H9 (cell line): ENCODE data around the gene NR2F1-AS1. TPM values are rescaled to one million over a fixed set of nuclear protein-coding genes. Genes with fewer than 3 reads are reported as not detected.

ENCODE experiments used
- DNase-seq: peaks from one replicate; pipeline ENCODE4 v3.0.0-alpha.2; 2017
- H2AFZ ChIP-seq: one replicate; pipeline ENCODE4 v1.6.1; 2013; ENCODE audit warnings: mild to moderate bottlenecking, low read length, control low read depth, moderate library complexity
- H2AK5ac ChIP-seq: 2 replicates; pipeline ENCODE4 v1.6.1; 2013; ENCODE audit warnings: low read length, control low read depth, mixed read lengths; ENCODE audit not compliant: insufficient read length
- H2BK120ac ChIP-seq: one replicate; pipeline ENCODE4 v1.6.1; 2013; ENCODE audit warnings: low read depth, mild to moderate bottlenecking, low read length, control low read depth, inconsistent platforms; ENCODE audit not compliant: poor library complexity, severe bottlenecking
- H2BK12ac ChIP-seq: 2 replicates; pipeline ENCODE4 v1.6.1; 2013; ENCODE audit warnings: low read length, control low read depth, mixed read lengths, low read depth; ENCODE audit not compliant: insufficient read length
- H2BK15ac ChIP-seq: 2 replicates; pipeline ENCODE4 v1.6.1; 2013; ENCODE audit warnings: low read depth, low read length, control low read depth
- H2BK20ac ChIP-seq: one replicate; pipeline ENCODE4 v1.6.1; 2013; ENCODE audit warnings: low read depth, mild to moderate bottlenecking, low read length, control low read depth, inconsistent platforms; ENCODE audit not compliant: poor library complexity, severe bottlenecking
- H2BK5ac ChIP-seq: 2 replicates; pipeline ENCODE4 v1.6.1; 2013; ENCODE audit warnings: low read length, control low read depth, mixed read lengths; ENCODE audit not compliant: insufficient read length
- H3K14ac ChIP-seq: 2 replicates; pipeline ENCODE4 v1.6.1; 2013; ENCODE audit warnings: low read length, control low read depth; ENCODE audit not compliant: insufficient read depth
- H3K18ac ChIP-seq: 2 replicates; pipeline ENCODE4 v1.6.1; 2013; ENCODE audit warnings: low read depth, mild to moderate bottlenecking, mixed read lengths, low read length, control low read depth; ENCODE audit not compliant: insufficient read length
- H3K23ac ChIP-seq: 2 replicates; pipeline ENCODE4 v1.6.1; 2013; ENCODE audit warnings: low read length, control low read depth, mixed read lengths, low read depth; ENCODE audit not compliant: insufficient read length
- H3K23me2 ChIP-seq: 2 replicates; pipeline ENCODE4 v1.6.1; 2013; ENCODE audit warnings: low read depth, mild to moderate bottlenecking, mixed read lengths, low read length, control low read depth; ENCODE audit not compliant: insufficient read length, poor library complexity, severe bottlenecking
- H3K27ac ChIP-seq: 2 replicates; pipeline ENCODE4 v1.5.1; 2013; ENCODE audit warnings: low read length, control low read depth, mixed read lengths, low read depth; ENCODE audit not compliant: insufficient read length
- H3K27me3 ChIP-seq: 2 replicates; pipeline ENCODE4 v1.6.1; 2013; ENCODE audit warnings: low read length, control low read depth, inconsistent platforms; ENCODE audit not compliant: insufficient read depth
- H3K4ac ChIP-seq: 2 replicates; pipeline ENCODE4 v1.6.1; 2013; ENCODE audit warnings: low read depth, mild to moderate bottlenecking, control low read depth, inconsistent platforms, low read length, moderate library complexity
- H3K4me1 ChIP-seq: 2 replicates; pipeline ENCODE4 v1.6.1; 2013; ENCODE audit warnings: low read length, control low read depth, inconsistent platforms; ENCODE audit not compliant: insufficient read depth
- H3K4me2 ChIP-seq: 2 replicates; pipeline ENCODE4 v1.6.1; 2013; ENCODE audit warnings: low read length, control low read depth, mixed read lengths; ENCODE audit not compliant: insufficient read length, insufficient read depth
- H3K56ac ChIP-seq: 2 replicates; pipeline ENCODE4 v1.6.1; 2013; ENCODE audit warnings: low read depth, mild to moderate bottlenecking, mixed read lengths, low read length, control low read depth; ENCODE audit not compliant: insufficient read length
- H3K79me1 ChIP-seq: 2 replicates; pipeline ENCODE4 v1.6.1; 2013; ENCODE audit warnings: low read depth, mild to moderate bottlenecking, moderate library complexity, low read length, control low read depth, inconsistent platforms; ENCODE audit not compliant: insufficient read depth, poor library complexity, severe bottlenecking
- H3K79me2 ChIP-seq: 2 replicates; pipeline ENCODE4 v1.6.1; 2013; ENCODE audit warnings: low read length, control low read depth, inconsistent platforms; ENCODE audit not compliant: insufficient read depth
- H3K9ac ChIP-seq: 2 replicates; pipeline ENCODE4 v1.6.1; 2013; ENCODE audit warnings: low read length, control low read depth, mixed read lengths; ENCODE audit not compliant: insufficient read length; ENCODE audit errors: extremely low read depth
- H3K9me3 ChIP-seq: one replicate; pipeline ENCODE4 v1.6.1; 2013; ENCODE audit warnings: low read depth, low read length, inconsistent platforms; ENCODE audit not compliant: control insufficient read depth
- H3T11ph ChIP-seq: one replicate; pipeline ENCODE4 v1.6.1; 2013; ENCODE audit warnings: mild to moderate bottlenecking, low read length, control low read depth, inconsistent platforms
- H4K20me1 ChIP-seq: one replicate; pipeline ENCODE4 v1.6.1; 2013; ENCODE audit not compliant: control insufficient read depth, insufficient read length, insufficient read depth
- H4K5ac ChIP-seq: 2 replicates; pipeline ENCODE4 v1.6.1; 2013; ENCODE audit warnings: low read depth, mild to moderate bottlenecking, mixed read lengths, low read length, control low read depth; ENCODE audit not compliant: insufficient read length
- H4K8ac ChIP-seq: replicated peaks from 2 replicates; pipeline ENCODE4 v1.6.1; 2013; ENCODE audit warnings: low read length, control low read depth, mixed read lengths, low read depth; ENCODE audit not compliant: insufficient read length
- H4K91ac ChIP-seq: 2 replicates; pipeline ENCODE4 v1.6.1; 2013; ENCODE audit warnings: low read depth, mild to moderate bottlenecking, moderate library complexity, mixed read lengths, low read length, control low read depth; ENCODE audit not compliant: insufficient read length
- H3K27ac Mint-ChIP-seq, 3 experiments: 2 replicates in 2 of 3; 3 replicates in 1 of 3; pipeline ENCODE4 v1.8.0; 2020 to 2021; ENCODE audit warnings: mixed read lengths in 3 of 3, mild to moderate bottlenecking in 1 of 3, moderate library complexity in 1 of 3
- H3K27me3 Mint-ChIP-seq: 2 replicates; pipeline ENCODE4 v1.8.0; 2021; ENCODE audit warnings: low read depth, mild to moderate bottlenecking, moderate library complexity, mixed read lengths
- H3K36me3 Mint-ChIP-seq, 3 experiments: 2 replicates in 2 of 3; 3 replicates in 1 of 3; pipeline ENCODE4 v1.8.0; 2020 to 2021; ENCODE audit warnings: low read depth in 3 of 3, mixed read lengths in 3 of 3; ENCODE audit not compliant: insufficient read depth in 1 of 3
- H3K4me1 Mint-ChIP-seq, 2 experiments: 2 replicates each; pipeline ENCODE4 v1.8.0; 2020; ENCODE audit warnings: mixed read lengths in 2 of 2
- H3K4me3 Mint-ChIP-seq, 2 experiments: 2 replicates in 1 of 2; 3 replicates in 1 of 2; pipeline ENCODE4 v1.8.0; 2020 to 2021; ENCODE audit warnings: mild to moderate bottlenecking in 2 of 2, mixed read lengths in 2 of 2, moderate library complexity in 1 of 2
- H3K9me3 Mint-ChIP-seq, 2 experiments: 2 replicates in 1 of 2; 3 replicates in 1 of 2; pipeline ENCODE4 v1.8.0; 2020; ENCODE audit warnings: mild to moderate bottlenecking in 2 of 2, mixed read lengths in 2 of 2, moderate library complexity in 1 of 2
- CTCF ChIP-seq: fragments of 200-600 bp; sonication (generic); conservative IDR thresholded peaks from 3 replicates; pipeline ENCODE4 v1.8.0; 2021; ENCODE audit warnings: antibody characterized with exemption, mild to moderate bottlenecking
- whole genome bisulfite sequencing: extraction: QIAGEN DNeasy Blood & Tissue Kit; methylation state at CpG from one replicate; pipeline ENCODE4 v1.1.7; 2013; ENCODE audit warnings: missing lambda C conversion rate, low lambda C conversion rate, mixed read lengths; ENCODE audit not compliant: insufficient read length; ENCODE audit errors: extremely low coverage; 5-methylcytosine and 5-hydroxymethylcytosine counted together
- total RNA-seq: library from RNA; stranded (reverse); gene quantifications from 2 replicates; pipeline ENCODE4 v1.2.1, GENCODE V29; 2021

NR2F1-AS1 gene
- total RNA-seq, 1 experiment from 2014 or later: 1.9 TPM

- Histone ChIP-seq H3K23ac (no peak overlapping the region), H3K4ac (no peak overlapping the region), H3K14ac (no peak overlapping the region), H4K91ac (no peak overlapping the region), H3K23me2 (no peaks in the 10 kb centered on the region), H2AK5ac (no peak overlapping the region), H3K79me2 (no peaks in the 10 kb centered on the region), H2BK5ac (no peak overlapping the region), H2BK20ac (no peak overlapping the region), H4K5ac (no peak overlapping the region), H3K9me3 (no peaks in the 10 kb centered on the region), H3K4me2 (no peak overlapping the region), H3K4me1 (peaks cover 2% of the 10 kb centered on the region; the same call in 1 of the 2 replicates), H4K8ac (no peak overlapping the region), H3K27me3 (no peaks in the 10 kb centered on the region), H2AFZ (no peak overlapping the region), H3K79me1 (no peaks in the 10 kb centered on the region), H4K20me1 (no peaks in the 10 kb centered on the region), H3K18ac (no peak overlapping the region), H2BK12ac (no peak overlapping the region), H3K9ac (no peak overlapping the region), H3K56ac (no peak overlapping the region), H3K27ac (no peak overlapping the region), H3T11ph (no peak overlapping the region), H2BK120ac (no peak overlapping the region), H2BK15ac (no peak overlapping the region)
- peaks cover 13 to 17% of the 10 kb centered on the region in 2 experiments for H3K4me1 Mint-ChIP-seq
- no peak for DNase-seq
- no CpG with 5 or more reads among the region's 1 CpG for WGBS
- no peak for TF ChIP-seq CTCF
- H3K9me3 Mint-ChIP-seq: peaks cover 0 to 4% of the 10 kb centered on the region in 2 experiments; a peak in 3 of 5 replicates
- H3K4me3 Mint-ChIP-seq: no peak overlapping the region
- H3K27me3 Mint-ChIP-seq: no peaks in the 10 kb centered on the region
- no peak overlapping the region; a peak in 1 of 7 replicates for H3K27ac Mint-ChIP-seq
- H3K36me3 Mint-ChIP-seq: peaks cover 0 to 8% (median 0%) of the 10 kb centered on the region in 3 experiments; a peak in 1 of 7 replicates
Measured at GRCh38 chr5:93404246-93404645, 176.8 kb downstream of the NR2F1-AS1 start.
